ENCODE results near the gene MAN1A1.

DNA sequence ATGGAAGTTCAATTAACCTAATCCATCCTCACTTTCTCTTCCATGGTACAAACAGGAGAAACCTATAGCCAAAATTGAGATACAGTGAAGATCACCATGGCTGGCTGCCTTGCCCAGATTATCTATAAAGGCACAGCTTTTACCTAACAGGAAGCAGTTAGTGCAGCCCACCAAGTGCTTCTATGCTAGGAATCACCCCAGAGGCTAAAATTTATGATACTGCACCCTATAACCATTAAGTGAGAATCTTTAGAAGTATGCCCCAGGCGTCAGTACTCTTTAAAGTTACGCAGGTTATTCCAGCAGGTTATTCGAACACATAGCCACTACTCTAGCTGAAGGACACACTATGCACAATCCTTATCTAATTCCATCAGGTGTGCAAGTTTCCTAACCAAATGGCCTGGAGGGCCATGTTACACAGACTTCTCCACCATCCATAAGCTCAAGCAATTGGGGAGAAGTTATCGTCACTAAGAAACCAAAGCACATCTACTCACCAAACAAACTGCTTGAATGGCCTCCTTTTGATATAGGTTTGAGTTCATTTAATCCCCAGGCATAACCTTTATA lies 43.1 kb downstream of the MAN1A1 start:
- TF ChIP-seq POLR2AphosphoS5 (IDR thresholded peaks at IDR 0.05; ENCODE audit: low read depth, low read length), result no peak
- no peak for TF ChIP-seq TAF1 (IDR thresholded peaks at IDR 0.05; ENCODE audit: borderline replicate concordance, insufficient read depth, low read length)
- TF ChIP-seq, protein P1, sequence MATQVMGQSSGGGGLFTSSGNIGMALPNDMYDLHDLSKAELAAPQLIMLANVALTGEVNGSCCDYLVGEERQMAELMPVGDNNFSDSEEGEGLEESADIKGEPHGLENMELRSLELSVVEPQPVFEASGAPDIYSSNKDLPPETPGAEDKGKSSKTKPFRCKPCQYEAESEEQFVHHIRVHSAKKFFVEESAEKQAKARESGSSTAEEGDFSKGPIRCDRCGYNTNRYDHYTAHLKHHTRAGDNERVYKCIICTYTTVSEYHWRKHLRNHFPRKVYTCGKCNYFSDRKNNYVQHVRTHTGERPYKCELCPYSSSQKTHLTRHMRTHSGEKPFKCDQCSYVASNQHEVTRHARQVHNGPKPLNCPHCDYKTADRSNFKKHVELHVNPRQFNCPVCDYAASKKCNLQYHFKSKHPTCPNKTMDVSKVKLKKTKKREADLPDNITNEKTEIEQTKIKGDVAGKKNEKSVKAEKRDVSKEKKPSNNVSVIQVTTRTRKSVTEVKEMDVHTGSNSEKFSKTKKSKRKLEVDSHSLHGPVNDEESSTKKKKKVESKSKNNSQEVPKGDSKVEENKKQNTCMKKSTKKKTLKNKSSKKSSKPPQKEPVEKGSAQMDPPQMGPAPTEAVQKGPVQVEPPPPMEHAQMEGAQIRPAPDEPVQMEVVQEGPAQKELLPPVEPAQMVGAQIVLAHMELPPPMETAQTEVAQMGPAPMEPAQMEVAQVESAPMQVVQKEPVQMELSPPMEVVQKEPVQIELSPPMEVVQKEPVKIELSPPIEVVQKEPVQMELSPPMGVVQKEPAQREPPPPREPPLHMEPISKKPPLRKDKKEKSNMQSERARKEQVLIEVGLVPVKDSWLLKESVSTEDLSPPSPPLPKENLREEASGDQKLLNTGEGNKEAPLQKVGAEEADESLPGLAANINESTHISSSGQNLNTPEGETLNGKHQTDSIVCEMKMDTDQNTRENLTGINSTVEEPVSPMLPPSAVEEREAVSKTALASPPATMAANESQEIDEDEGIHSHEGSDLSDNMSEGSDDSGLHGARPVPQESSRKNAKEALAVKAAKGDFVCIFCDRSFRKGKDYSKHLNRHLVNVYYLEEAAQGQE (IDR thresholded peaks at IDR 0.05; ENCODE audit: insufficient read depth in 1 of 2, low read depth in 2 of 2, low read length in 2 of 2), result no peak
- no peak for TF ChIP-seq SIN3A (IDR thresholded peaks at IDR 0.05; ENCODE audit: borderline replicate concordance, insufficient read depth, low read length)
